GM19438 (cell line): ENCODE data around the gene PSMD3.

ENCODE experiments used
- ATAC-seq: cut with Tn5 transposase; IDR thresholded peaks from one replicate; pipeline ENCODE4 v1.9.1; 2021; ENCODE audit warnings: low read depth; ENCODE audit not compliant: unreplicated experiment

The PSMD3 gene

DNA sequence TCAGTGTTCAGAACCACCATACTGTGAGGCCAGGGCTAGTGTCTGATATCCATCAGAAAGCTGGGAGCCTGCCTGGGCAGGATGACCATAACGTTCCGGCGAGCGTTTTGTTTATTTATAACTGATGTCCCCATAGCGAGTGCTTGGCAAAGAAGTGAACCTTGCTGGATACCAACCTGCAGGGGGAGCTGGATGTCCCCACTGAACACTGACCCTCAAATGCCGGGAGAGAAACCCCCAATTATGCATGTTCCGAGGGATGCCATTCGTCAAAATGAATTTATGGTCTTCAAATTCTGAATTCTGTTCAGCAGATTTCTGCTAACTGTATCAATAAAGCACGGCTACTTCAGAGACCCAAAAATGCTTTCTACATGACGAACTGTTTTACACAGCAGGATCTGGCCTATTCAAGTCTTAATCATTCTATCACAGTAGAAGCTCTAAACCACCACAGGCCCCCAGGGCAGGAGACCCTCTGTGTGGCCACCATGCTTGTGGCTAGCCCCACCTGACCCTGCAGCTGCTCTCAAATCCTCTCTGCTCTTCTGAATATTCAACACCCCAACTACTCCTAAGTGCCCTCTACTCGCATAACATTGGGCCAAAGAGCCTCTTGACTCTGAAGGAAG is 58.4 kb downstream of the PSMD3 start:
- ATAC-seq, result no peak

DNA sequence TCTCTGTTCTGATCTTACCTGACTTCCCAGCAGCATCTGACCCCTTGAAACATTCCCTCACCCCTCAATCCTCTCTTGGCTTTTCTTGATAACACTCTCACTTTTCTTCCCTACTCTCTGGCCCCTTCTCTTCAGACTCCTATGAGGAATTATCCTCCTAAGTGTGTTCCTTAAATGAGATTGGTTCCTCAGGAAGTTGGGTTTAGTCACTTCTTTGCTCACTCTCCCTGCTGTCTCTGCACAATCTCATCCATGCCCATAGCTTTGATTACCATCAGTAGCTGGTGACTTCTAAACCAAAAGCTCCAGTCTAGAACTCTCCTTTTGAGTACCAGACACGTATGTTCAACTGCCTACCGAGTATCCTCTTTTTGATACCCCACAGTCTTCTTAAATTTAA is 60.6 kb downstream of the PSMD3 start:
- ATAC-seq, result no peak
